ENCODE measurements around the gene HKDC1. TPM values are rescaled to one million over a fixed set of nuclear protein-coding genes. Genes with fewer than 3 reads are reported as not detected.

The HKDC1 gene
- polyA plus RNA-seq, 1 experiment, result 0.18 TPM

DNA sequence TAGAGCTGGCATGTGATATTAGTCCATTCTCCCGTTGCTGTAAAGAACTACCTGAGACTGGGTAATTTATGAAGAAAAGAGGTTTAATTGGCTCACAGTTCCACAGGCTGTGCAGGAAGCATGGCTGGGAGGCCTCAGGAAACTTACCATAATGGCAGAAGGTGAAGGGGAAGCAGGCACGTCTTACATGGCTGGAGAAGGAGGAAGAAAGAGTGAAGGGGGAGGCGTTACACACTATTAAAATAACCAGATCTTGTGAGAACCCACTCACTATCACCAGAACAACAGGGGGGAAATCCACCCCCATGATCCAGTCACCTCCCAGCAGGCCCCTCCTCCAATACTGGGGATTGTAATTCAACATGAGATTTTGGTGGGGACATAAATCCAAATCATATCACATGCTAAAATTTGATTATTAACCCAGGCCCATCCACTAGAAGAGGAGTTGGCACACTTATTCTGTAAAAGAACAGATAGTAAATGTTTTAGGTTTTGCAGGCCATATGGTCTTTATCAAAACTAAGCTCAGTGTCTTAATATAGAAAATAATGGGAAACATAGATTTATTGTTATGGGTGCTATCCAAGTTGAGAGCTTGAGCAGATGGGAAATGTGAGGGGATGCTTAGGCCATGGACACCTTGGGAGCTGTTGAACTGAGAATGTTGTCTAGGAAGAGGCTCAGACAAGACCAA is 39.6 kb downstream of the HKDC1 start:
- CTCF ChIA-PET, result no interaction called here
- no peak for DNase-seq (ENCODE audit: low read depth)
- peaks cover 18% of the 10 kb centered on the region for H3K27me3 ChIP-seq (ENCODE audit: control insufficient read depth, insufficient read depth, low read length)
- H3K36me3 ChIP-seq (ENCODE audit: control insufficient read depth, insufficient read depth, low read length), result no peaks in the 10 kb centered on the region
- no peak overlapping the region for H3K4me3 ChIP-seq (ENCODE audit: low read depth, low read length)
- TF ChIP-seq, protein P1, sequence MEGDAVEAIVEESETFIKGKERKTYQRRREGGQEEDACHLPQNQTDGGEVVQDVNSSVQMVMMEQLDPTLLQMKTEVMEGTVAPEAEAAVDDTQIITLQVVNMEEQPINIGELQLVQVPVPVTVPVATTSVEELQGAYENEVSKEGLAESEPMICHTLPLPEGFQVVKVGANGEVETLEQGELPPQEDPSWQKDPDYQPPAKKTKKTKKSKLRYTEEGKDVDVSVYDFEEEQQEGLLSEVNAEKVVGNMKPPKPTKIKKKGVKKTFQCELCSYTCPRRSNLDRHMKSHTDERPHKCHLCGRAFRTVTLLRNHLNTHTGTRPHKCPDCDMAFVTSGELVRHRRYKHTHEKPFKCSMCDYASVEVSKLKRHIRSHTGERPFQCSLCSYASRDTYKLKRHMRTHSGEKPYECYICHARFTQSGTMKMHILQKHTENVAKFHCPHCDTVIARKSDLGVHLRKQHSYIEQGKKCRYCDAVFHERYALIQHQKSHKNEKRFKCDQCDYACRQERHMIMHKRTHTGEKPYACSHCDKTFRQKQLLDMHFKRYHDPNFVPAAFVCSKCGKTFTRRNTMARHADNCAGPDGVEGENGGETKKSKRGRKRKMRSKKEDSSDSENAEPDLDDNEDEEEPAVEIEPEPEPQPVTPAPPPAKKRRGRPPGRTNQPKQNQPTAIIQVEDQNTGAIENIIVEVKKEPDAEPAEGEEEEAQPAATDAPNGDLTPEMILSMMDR (IDR thresholded peaks at IDR 0.05; ENCODE audit: insufficient read depth, low read depth, low read length), result no peak
- POLR2A ChIA-PET, result no interaction called here

DNA sequence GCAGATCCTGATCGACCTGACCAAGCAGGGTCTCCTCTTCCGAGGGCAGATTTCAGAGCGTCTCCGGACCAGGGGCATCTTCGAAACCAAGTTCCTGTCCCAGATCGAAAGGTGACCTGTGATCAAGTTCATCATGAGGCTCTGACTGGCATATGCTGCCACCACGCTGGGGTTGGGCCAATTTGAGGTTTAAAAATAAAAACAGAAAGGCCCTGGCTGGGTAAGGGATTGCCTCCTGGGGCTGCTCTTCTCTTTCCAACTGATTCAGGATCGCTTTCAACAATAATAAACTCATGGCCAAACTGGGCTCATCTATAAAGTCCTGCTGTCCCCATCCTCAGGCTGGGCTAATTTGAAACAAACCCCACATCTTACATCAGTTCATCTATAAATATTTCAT is 41.1 kb downstream of the HKDC1 start:
- ChIA-PET CTCF (no interaction called here), POLR2A (no interaction called here)
- no peaks in the 10 kb centered on the region for H3K36me3 ChIP-seq (ENCODE audit: control insufficient read depth, insufficient read depth, low read length)
- peaks cover 22% of the 10 kb centered on the region for H3K27me3 ChIP-seq (ENCODE audit: control insufficient read depth, insufficient read depth, low read length)
- H3K4me3 ChIP-seq (ENCODE audit: low read depth, low read length), result no peak overlapping the region
- DNase-seq (ENCODE audit: low read depth), result no peak
- TF ChIP-seq, protein P1 (IDR thresholded peaks at IDR 0.05; ENCODE audit: insufficient read depth, low read depth, low read length), result no peak

DNA sequence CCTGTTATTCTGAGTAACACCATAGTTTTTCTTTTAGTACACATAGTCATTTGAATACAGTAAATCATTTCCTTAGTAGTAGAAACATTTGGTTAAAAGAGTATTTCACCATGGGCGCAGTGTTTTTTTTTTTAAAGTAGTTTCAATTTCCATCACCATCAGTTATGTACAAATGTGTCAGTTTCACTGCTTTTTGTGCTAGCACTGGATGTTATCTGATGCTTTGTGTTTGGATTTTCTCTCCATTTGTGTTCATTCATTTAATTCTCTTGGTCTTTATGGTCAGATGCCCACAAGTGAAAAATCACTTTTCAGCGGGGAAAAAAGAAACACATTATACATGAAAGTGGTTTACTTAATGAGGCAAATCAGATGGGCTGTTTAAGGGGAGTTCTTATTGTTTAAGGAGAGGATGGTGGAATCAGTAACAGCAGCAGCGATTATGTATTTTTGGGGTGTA is 42.2 kb downstream of the HKDC1 start:
- TF ChIP-seq, protein P1 (IDR thresholded peaks at IDR 0.05; ENCODE audit: insufficient read depth, low read depth, low read length), result no peak
- ChIA-PET POLR2A (no interaction called here), CTCF (interaction anchor here (1.6 kb wide), 1 partner anchor 9 kb away, joined by 3 read pairs; no protein-coding TSS in a partner anchor)
- H3K4me3 ChIP-seq (ENCODE audit: low read depth, low read length), result no peak overlapping the region
- no peaks in the 10 kb centered on the region for H3K36me3 ChIP-seq (ENCODE audit: control insufficient read depth, insufficient read depth, low read length)
- DNase-seq (ENCODE audit: low read depth), result no peak
- peaks cover 20% of the 10 kb centered on the region for H3K27me3 ChIP-seq (ENCODE audit: control insufficient read depth, insufficient read depth, low read length)

DNA sequence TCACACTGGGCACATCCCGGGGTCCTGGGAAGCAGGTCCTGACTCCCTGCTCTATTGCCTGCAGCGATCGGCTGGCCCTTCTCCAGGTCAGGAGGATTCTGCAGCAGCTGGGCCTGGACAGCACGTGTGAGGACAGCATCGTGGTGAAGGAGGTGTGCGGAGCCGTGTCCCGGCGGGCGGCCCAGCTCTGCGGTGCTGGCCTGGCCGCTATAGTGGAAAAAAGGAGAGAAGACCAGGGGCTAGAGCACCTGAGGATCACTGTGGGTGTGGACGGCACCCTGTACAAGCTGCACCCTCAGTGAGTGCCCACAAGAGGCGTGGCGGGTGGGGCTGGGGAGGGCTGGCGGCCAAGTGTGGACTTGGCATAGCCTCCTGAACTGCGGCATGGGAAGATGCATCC is 45.4 kb downstream of the HKDC1 start:
- Histone ChIP-seq H3K4me3 (ENCODE audit: low read depth, low read length) (no peak overlapping the region), H3K36me3 (ENCODE audit: control insufficient read depth, insufficient read depth, low read length) (no peaks in the 10 kb centered on the region), H3K27me3 (ENCODE audit: control insufficient read depth, insufficient read depth, low read length) (peaks cover 17% of the 10 kb centered on the region)
- no peak for DNase-seq (ENCODE audit: low read depth)
- TF ChIP-seq, protein P1 (IDR thresholded peaks at IDR 0.05; ENCODE audit: insufficient read depth, low read depth, low read length), result no peak
- CTCF ChIA-PET, result no interaction called here
- POLR2A ChIA-PET, result no interaction called here

DNA sequence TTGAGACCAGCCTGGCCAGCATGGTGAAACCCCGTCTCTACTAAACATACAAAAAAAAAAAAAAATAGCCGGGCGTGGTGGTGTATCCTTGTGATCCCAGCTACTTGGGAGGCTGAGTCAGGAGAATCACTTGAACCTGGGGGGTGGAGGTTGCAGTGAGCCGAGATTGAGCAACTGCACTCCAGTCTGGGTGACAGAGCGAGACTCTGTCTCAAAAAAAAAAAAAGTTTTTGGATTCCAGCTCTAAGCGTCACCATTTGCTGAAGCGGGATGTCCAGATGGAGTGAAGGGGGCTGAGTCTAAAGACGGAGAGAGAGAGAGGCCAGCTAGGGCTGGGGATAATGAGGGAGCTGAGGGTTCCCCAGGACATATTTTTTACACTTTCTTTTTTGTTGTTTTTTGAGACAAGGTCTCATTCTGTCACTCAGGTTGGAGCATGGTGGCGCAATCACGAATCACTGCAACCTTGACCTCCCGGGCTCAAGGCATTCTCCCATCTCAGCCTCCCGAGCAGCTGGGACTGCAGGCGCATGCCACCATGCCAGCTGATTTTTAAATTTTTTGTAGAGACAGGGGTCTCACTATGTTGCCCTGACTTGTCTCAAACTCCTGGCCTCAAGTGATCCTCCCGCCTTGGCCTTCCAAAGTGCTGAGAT is 48.8 kb downstream of the HKDC1 start:
- no peak for DNase-seq (ENCODE audit: low read depth)
- CTCF ChIA-PET, result no interaction called here
- TF ChIP-seq, protein P1 (IDR thresholded peaks at IDR 0.05; ENCODE audit: insufficient read depth, low read depth, low read length), result no peak
- no peaks in the 10 kb centered on the region for H3K36me3 ChIP-seq (ENCODE audit: control insufficient read depth, insufficient read depth, low read length)
- peaks cover 7% of the 10 kb centered on the region; the same call in 1 of the 2 replicates for H3K27me3 ChIP-seq (ENCODE audit: control insufficient read depth, insufficient read depth, low read length)
- POLR2A ChIA-PET, result no interaction called here
- H3K4me3 ChIP-seq (ENCODE audit: low read depth, low read length), result no peak overlapping the region
